SH-SY5Y (cell line): ENCODE data around the gene SFXN1.

Experiments used
- GATA2 ChIP-seq: IDR thresholded peaks from 2 replicates; pipeline ENCODE4 v1.6.1; 2011; ENCODE audit warnings: mild to moderate bottlenecking, low read depth, low read length
- GATA3 ChIP-seq: IDR thresholded peaks from 2 replicates; pipeline ENCODE4 v1.6.1; 2011; ENCODE audit warnings: low read depth, mild to moderate bottlenecking, low read length, moderate library complexity

- TF ChIP-seq GATA2 = no peak
- no peak for TF ChIP-seq GATA3
Measured at GRCh38 chr5:175538576-175538975, 60.2 kb downstream of the SFXN1 start.
